Uterus (tissue), 4 donors: Measurements from ENCODE around the gene SSBP2. TPM values are rescaled to one million over a fixed set of nuclear protein-coding genes. Genes with fewer than 3 reads are reported as not detected.

Experiments
- DNase-seq, 2 donors: peaks; one replicate each; pipeline ENCODE4 v3.0.0-alpha.2; 2019 to 2020
- H3K27ac ChIP-seq, 2 donors: fragments of 200-600 bp; sonication (generic); 1 replicate in 1 of 2; 2 replicates in 1 of 2; pipeline ENCODE4 v1.5.1; 2016 to 2018
- H3K27me3 ChIP-seq, 2 donors: fragments of 200-600 bp; sonication (generic); one replicate each; pipeline ENCODE4 v1.5.1; 2018 to 2019; ENCODE audit warnings: control low read depth in 1 of 2
- H3K36me3 ChIP-seq, 2 donors: fragments of 200-600 bp; sonication (generic); one replicate each; pipeline ENCODE4 v1.5.1; 2019; ENCODE audit warnings: control low read depth in 1 of 2
- H3K4me1 ChIP-seq, 2 donors: fragments of 200-600 bp; sonication (generic); one replicate each; pipeline ENCODE4 v1.5.1; 2018 to 2019; ENCODE audit warnings: control low read depth in 1 of 2
- H3K4me3 ChIP-seq, 2 donors: fragments of 200-600 bp; sonication (generic); 1 replicate in 1 of 2; 2 replicates in 1 of 2; pipeline ENCODE4 v1.5.1; 2018 to 2019; ENCODE audit warnings: mild to moderate bottlenecking in 1 of 2
- H3K9me3 ChIP-seq, 2 donors: fragments of 200-600 bp; sonication (generic); one replicate each; pipeline ENCODE4 v1.5.1; 2019; ENCODE audit warnings: control low read depth in 1 of 2
- POLR2A ChIP-seq, 2 donors: fragments of 450-650 bp; IDR thresholded peaks; one replicate each; pipeline ENCODE4 v1.6.1; 2016; ENCODE audit warnings: antibody characterized with exemption in 2 of 2, mild to moderate bottlenecking in 1 of 2, moderate library complexity in 1 of 2
- intact Hi-C: fragments of 100-400 bp; cut with DNase I; formaldehyde crosslinking; loops from one replicate; pipeline ENCODE4 v1.15.1; 2023; ENCODE audit warnings: low total_unique reads
- total RNA-seq, 4 donors: library from RNA; depleted of rRNA in 3 of 4; stranded (reverse); fragments of >200 nt in 3 of 4; gene quantifications; one replicate each; pipeline versions ENCODE4 v1.1.0 to v1.2.4, GENCODE V29; 2014 to 2023
- TF ChIP-seq, protein P1 (sequence below), 4 experiments: fragments of 200-600 bp in 2 of 4; fragments of 450-650 bp in 2 of 4; sonication (generic) in 2 of 4; IDR thresholded peaks; one replicate each; pipeline ENCODE4 v1.5.1; 2016 to 2019; ENCODE audit warnings: antibody characterized with exemption in 4 of 4, mild to moderate bottlenecking in 2 of 4, moderate library complexity in 1 of 4
- donor health status: DM: yes; HTN: yes; CAD: no.

Gene SSBP2
- total RNA-seq, 4 donors from 2014 or later: 22.0 to 204 (median 90.9) TPM

DNA sequence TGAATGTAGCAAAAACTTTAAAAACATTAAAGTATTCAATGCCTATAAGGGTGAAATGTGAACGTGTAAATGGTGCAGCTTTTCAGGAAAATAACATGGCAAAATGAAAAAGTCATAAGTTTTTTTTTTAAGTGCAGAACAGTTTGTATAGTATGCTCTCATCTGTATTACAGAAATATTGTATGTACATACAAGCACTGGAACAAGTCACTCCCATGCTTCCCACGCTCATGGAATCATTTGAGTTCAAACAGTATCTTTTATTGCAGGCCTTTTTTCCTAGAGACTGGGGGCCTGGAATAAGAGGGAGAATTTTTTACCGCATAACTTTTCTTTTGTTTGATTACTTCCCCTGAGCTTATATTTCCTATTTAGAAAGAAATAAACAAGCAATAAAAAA lies 94.1 kb downstream of the SSBP2 start:
- no peaks in the 10 kb centered on the region for H3K36me3 ChIP-seq
- TF ChIP-seq POLR2A (IDR thresholded peaks at IDR 0.05): no peak
- TF ChIP-seq, protein P1, sequence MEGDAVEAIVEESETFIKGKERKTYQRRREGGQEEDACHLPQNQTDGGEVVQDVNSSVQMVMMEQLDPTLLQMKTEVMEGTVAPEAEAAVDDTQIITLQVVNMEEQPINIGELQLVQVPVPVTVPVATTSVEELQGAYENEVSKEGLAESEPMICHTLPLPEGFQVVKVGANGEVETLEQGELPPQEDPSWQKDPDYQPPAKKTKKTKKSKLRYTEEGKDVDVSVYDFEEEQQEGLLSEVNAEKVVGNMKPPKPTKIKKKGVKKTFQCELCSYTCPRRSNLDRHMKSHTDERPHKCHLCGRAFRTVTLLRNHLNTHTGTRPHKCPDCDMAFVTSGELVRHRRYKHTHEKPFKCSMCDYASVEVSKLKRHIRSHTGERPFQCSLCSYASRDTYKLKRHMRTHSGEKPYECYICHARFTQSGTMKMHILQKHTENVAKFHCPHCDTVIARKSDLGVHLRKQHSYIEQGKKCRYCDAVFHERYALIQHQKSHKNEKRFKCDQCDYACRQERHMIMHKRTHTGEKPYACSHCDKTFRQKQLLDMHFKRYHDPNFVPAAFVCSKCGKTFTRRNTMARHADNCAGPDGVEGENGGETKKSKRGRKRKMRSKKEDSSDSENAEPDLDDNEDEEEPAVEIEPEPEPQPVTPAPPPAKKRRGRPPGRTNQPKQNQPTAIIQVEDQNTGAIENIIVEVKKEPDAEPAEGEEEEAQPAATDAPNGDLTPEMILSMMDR (IDR thresholded peaks at IDR 0.05): no peak
- H3K4me3 ChIP-seq: no peak overlapping the region
- no peaks in the 10 kb centered on the region for H3K9me3 ChIP-seq
- DNase-seq: no peak
- intact Hi-C loops: no loop called here
- no peaks in the 10 kb centered on the region for H3K4me1 ChIP-seq
- no peaks in the 10 kb centered on the region for H3K27me3 ChIP-seq
- no peak overlapping the region for H3K27ac ChIP-seq

DNA sequence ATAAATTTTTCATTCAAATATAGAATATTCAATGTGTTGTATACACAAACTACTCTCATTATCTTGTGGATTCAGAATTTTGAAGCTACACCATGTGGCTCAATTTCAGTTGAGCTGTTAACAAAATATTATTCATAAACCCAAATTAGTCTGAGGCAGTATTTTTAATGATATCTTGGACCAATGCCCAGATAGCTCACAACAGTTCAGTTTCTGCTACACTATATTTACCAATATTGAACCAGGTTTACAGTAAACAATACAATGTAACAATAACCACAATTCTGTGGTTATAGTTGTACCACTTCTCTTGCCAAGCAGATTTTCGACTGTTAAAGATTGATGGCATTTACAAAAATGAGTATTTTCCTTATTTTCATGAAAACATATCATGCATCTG lies 99.9 kb downstream of the SSBP2 start:
- intact Hi-C loops: no loop called here
- no peak overlapping the region for H3K4me3 ChIP-seq
- no peaks in the 10 kb centered on the region for H3K27me3 ChIP-seq
- no peaks in the 10 kb centered on the region for H3K9me3 ChIP-seq
- TF ChIP-seq, protein P1 (IDR thresholded peaks at IDR 0.05): no peak
- no peak for TF ChIP-seq POLR2A (IDR thresholded peaks at IDR 0.05)
- no peaks in the 10 kb centered on the region for H3K4me1 ChIP-seq
- no peak for DNase-seq
- H3K27ac ChIP-seq: no peak overlapping the region
- no peaks in the 10 kb centered on the region for H3K36me3 ChIP-seq

DNA sequence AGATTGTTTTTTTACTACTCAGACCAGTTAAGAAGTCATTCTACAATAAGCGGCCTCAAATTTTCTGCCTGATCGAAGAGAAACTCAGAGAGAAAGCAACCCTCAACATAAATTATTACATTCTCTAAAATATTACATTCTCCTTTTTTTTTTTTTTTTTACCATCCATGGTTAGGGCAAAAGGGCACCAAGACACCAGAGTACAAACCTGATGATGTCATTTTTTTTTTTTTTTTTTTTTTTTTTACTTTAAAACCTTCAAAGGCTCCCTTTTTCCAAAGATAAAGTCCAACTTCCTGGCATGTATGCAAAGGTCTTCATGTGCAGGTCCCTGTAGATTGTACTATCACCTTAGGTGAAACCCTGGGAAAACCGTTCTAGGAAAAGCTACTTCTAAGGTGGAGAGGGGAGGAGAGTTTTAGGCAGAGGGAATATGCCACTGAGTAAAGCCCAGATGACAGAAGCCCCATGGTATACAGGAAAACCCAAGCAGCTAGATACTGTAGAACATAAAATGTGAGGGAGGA lies 104.4 kb downstream of the SSBP2 start:
- no peak for DNase-seq
- Histone ChIP-seq H3K4me1 (no peaks in the 10 kb centered on the region), H3K9me3 (no peaks in the 10 kb centered on the region), H3K27ac (no peak overlapping the region), H3K4me3 (no peak overlapping the region), H3K36me3 (no peaks in the 10 kb centered on the region), H3K27me3 (no peaks in the 10 kb centered on the region)
- TF ChIP-seq, protein P1 (IDR thresholded peaks at IDR 0.05): no peak
- TF ChIP-seq POLR2A (IDR thresholded peaks at IDR 0.05): no peak
- intact Hi-C loops: no loop called here

DNA sequence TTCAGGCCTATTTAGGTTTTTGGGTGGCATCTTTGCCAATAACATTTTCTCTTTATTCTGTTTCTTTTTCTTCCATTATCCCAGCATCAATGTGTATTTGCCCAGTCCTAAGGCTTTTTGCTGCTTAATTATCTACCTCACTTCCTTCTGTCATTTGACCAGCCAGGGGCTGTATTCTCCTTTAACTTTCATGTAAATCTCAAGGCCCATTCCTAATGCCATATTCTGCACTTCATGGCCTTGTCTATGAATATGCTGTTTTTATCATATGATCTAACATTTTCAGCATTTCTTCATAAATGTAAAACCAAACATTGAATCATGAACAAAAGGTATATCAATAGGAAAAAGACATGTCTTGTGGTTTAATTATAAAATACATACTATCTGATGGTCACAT lies 108.7 kb downstream of the SSBP2 start:
- no peaks in the 10 kb centered on the region for H3K9me3 ChIP-seq
- DNase-seq: no peak
- no peaks in the 10 kb centered on the region for H3K36me3 ChIP-seq
- H3K27me3 ChIP-seq: no peaks in the 10 kb centered on the region
- H3K4me3 ChIP-seq: no peak overlapping the region
- no peak overlapping the region for H3K27ac ChIP-seq
- peaks cover 4 to 8% of the 10 kb centered on the region in 2 donors for H3K4me1 ChIP-seq
- TF ChIP-seq POLR2A (IDR thresholded peaks at IDR 0.05): no peak
- TF ChIP-seq, protein P1 (IDR thresholded peaks at IDR 0.05): no peak
- intact Hi-C loops: no loop called here

DNA sequence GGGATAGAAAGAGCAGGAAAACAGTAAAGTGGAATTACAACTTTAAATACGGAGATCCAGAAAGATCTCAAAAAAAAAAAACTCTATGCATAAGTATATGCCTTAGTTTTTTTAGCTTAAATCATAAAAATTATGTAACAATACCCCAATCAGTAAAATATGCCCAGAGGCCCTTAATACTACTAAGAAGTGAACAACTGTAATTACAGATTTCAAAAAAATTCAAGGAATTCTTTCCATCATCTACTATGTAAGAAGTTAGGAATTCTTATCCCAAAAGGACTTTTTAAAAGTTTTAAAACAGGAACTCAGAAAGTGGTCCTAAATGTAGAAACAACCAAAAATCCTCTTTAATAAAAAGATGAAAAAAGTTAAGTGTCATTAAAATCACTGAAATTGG lies 111.3 kb downstream of the SSBP2 start:
- intact Hi-C loops: no loop called here
- no peak for DNase-seq
- TF ChIP-seq, protein P1 (IDR thresholded peaks at IDR 0.05): no peak
- no peak for TF ChIP-seq POLR2A (IDR thresholded peaks at IDR 0.05)
- peaks cover 4 to 8% of the 10 kb centered on the region in 2 donors for H3K4me1 ChIP-seq
- H3K36me3 ChIP-seq: no peaks in the 10 kb centered on the region
- H3K4me3 ChIP-seq: no peak overlapping the region
- H3K9me3 ChIP-seq: no peaks in the 10 kb centered on the region
- H3K27me3 ChIP-seq: no peaks in the 10 kb centered on the region
- H3K27ac ChIP-seq: no peak overlapping the region
